ENCODE data around the gene STK32C.
A peak's percentile ranks its signal among the peaks of the same experiment; 100 is the strongest.
"Not testable (repeated sequence)": the region's sequence is repeated elsewhere in the genome, so short reads cannot be mapped to it uniquely, and the experiment has no call there.

Gene STK32C

DNA sequence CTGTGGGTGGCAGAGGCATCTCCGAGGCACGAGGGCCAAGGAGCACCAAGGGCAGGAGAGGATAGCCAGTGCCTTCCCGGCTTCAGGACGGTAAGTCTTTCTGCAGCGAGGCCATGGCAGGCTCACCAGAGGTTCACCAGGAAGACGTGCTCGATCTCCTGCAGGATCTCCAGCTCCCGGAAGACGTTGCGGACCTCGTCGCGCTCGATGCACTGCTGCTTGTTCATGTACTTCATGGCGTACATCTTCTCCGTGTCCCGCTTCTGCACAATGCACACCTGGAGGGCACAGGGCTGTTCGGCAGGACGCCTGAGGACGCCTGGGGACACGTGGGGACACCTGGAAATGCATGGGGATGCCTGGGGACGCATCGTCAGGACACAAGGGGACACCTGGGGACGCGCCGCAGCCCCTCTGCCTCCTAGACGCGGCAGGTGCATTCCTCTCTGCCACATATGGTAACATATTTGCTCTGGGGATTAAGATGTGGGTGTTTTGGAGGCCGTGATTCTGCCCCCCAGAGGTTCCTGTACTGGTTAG lies 79.8 kb downstream of the STK32C start:
- DNase-seq: no peak

DNA sequence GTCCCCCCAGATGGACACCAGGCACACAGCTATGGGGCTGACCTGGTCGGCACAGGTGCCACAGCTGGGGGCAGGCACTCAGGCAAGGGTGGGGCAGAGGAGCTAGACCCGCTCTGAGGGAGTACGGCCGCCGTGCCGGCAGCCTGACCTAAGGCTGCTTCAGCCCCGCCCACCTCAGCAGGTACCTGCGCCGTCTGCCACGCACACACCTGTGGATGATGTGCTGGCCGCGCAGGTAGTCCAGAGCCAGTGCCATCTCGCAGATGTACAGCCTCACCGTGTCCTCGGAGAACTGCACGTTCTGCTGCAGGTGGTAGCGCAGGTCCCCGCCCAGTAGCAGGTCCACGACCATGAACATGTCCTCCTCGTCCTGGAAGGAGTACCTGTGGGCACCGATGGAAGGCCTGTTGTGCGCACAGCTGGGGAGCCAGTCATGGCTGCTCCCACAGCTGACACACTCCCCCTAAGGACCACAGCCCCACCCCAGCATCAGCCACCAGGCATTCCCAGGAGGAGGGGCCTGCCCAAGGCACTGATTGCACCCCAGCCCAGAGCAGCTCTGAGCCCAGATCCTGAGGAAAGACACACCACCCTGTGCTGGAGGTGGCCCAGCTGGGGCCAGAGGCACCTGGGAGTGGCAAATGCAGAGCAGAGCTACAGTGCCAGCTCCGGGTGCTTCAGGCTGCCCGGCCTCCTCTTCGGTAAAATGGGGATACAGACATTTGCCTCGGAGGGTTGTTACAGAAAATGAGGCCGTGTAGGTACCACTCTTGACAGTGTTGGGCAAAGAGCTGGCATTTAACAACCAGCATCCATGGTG lies 81.0 kb downstream of the STK32C start:
- DNase-seq: no peak

DNA sequence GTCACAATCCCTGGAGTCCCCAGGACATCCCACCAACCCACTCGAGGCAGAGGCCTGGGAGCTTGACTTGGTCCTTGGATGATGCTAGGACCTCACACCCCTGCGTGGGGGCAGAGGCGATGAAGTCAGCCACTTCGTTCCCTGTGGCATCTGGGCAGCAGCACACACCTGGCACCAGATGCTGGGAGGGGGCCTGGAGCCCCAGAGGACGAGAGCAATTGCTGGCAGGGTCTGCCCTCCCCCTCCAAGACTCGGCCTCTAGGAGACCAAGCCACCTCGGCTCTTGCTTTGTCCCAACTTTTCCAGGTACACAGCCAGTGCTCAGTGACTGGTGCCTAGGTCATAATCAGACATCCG lies 81.9 kb downstream of the STK32C start:
- DNase-seq: no peak

DNA sequence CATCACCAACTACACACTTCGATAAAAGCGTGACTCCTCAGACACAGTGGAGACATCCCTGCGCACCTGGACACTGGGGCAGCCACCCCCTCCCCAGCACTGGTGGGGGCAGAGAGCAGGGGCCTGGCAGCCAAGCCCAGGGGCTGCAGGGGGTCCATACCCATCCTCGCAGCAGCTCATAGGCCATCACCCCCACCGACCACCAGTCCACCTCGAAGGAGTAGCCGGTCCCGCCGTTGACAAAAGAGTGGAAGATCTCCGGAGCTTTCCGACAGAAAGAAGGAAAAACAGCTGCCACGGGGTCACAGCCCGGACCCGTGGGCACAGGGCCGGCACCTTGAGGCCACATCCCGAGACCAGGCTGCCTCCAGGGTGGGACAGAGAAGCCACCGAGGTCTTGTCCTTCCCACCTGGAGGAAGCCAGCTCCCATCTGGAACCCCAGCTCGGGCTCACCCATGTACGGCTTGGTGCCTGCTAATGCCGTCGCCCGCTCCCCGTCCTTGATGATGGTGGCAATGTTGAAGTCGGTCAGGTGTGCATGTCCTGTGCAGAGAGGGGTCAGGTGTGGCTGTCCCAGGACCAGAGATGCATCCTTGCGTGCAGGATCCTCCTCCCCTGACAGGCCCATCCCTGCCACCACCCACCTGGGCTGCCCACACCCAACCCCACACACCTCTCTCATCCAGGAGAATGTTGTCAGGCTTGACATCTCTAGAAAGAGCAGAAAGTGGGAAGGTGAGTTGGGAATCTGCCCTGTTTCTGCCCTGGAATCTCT lies 82.5 kb downstream of the STK32C start:
- no peak for DNase-seq

DNA sequence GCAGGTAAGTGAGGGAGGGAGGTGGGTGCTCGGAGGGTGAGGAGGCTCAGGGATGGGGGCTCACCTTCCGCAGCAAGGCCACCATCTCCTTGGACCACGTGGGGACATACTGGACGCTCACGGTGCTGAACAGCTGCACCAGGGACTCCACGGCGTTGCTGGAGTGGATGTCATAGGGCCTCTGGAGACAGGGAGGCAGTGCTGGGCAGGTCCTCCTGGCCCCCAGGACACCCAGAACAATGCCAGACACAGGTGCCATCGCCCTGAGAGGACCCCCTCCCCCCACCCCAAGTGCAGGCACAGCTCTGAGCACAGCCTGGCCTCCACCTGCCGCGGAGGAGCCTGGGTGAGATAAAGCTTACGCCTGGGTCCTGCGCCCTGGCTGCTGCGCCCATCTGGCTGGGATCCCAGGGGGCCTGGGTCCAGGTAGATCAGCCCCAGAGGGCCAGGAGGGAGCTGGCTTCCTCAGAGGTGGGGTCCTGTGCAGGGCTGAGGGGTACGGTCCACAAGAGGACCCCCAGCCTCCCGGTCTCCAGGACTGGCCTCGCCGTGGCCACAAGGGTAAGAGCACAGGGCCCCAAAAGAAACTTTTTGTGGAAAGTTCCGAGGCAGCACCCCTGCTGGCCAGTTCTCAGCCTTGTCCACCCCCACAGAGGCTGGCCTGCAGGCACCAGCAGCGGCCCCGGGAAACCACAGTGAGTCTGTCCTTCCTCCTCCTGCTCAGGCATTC lies 83.2 kb downstream of the STK32C start:
- DNase-seq: no peak

DNA sequence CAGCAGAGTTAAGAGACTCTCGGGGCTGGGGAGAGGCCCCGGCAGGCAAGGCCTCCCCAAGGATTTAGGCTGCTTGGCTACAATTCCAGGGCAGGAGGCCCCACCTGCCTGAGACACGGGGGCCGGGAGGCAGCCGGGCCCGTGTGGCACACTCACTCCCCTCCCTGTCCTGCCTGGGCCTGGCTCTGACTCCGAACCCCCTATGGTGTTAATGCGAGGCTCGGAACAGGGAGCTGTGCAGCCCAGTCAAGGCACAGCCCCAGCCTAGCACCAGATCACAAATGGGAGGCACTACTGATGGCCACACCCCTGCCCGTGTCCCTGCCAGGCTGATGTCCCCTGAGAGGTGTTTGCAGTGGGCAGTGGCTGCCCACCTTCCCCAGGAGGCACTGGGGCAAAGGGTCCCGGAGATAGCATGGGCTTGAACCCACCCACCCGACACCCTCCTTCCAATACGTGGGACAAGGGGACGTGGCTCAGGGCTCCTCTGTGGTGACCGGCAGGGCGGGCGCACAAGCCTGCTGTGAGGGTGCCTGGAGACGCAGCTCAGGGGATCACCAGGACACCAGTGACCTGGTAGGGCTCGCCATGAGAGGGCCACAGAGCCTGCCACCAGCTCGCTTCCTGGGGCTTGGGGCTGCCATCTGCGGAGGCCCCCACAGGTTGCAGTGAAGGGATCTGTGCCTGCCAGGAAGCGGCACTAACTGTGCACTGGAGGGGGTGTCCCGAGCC lies 84.0 kb downstream of the STK32C start:
- no peak for DNase-seq

DNA sequence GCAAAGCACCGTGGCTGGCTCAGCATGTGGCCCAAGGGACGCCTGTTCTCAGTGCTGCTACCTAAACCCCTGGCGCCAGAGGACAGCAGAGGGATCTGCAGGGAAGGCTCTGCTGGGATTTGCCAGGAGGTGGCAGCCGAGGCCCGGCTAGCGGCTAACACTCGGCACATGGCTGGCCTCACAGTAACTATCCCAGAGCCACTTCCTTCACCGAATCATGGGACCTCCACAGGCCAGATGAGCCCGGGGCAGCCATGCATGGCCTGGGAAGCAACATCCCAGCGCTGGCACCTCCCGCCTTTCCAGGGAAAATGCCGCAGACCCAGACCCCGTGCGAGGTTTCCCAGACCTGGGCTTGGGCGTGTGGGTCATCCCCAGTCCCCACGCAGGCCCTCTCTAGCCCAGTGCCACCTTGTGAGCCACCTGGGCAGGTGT lies 84.6 kb downstream of the STK32C start:
- peak; percentile 12 to 13 for DNase-seq

DNA sequence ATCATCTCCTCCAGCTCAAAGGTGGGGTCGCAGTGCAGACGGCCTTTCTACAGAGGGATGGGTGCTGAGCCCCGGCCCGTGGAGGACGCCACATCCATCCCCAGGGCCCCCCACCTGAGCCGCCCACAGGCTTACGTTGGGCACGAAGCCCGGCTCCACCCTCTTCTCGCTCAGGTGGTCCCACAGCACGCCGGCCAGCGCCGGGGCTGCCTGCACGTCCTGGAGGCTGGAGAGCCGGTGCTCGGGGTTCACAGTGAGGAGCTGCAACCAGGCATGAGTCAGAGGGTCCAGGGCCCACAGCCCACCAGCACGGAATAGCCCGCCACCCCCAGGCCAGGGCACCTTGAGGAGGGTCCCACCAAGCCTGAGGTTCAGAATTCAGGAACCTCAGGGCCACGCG lies 85.0 kb downstream of the STK32C start:
- DNase-seq: no peak

DNA sequence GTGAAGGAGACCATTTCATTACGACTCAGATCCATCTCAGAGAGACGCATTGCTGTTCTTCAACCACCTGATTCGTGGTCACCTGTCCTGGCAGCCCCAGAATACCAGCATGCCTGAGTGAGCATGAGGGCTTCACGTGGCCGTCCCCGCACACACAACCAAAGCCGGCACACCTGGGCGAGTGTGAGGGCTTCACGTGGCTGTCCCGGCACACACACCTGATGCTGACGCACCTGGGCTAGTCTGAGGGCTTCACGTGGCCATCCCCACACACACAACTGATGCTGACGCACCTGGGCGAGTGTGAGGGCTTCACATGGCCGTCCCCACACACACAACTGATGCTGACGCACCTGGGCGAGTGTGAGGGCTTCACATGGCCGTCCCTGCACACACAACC lies 86.8 kb downstream of the STK32C start:
- not testable (repeated sequence) for DNase-seq

DNA sequence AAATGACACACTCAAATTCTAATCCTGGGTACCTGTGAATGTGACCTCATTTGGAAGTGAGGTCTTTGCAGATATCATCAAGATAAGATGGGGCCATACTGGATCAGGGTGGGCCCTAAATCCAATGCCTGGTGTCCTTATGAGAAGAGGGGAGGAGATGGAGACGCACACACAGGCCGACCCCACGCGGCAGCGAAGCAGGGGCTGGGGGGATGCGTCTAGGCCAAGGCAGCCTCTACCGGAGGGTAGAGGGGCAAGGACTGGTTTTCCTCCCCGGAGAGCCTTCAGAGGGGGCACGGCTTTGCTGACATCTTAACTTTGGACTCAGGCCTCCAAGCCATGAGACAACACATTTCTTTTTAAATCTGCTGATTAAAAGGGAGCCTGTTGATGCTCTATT lies 87.7 kb downstream of the STK32C start:
- no peak for DNase-seq

DNA sequence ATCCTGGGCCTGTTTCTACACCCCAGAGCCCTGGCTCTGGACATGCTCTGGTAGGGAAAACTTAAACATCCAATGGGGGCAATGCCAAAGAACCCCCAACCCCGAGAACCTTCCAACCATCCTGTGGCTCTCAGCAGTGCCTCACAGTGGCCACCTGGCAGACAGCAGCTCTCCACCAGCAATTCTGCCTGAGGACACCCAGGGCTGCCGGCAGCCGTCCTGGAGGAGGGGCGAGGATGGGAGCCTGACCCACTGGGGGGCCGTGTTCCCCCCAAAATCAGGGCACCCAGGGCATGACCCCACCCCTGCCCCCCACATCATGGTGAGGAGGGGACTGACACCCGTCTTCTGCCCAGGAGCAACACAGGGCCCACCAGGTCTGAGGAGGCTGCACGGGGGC lies 88.3 kb downstream of the STK32C start:
- DNase-seq: no peak

DNA sequence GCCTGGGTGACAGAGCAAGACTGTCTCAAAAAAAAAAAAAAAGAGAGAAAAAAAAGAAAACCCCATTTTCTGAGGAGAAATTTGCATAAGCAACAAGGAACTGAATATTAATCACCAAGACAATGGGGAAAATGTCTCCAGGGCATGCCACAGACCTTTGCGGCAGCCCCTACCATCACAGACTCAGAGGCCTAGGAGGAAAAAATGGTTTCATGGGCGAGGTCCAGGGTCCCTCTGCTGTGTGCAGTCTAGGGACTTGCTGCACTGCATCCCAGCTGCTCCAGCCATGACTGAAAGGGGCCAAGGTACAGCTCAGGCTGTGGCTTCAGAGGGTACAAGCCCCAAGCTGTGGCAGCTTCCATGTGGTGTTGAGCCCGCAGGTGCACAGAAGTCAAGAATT lies 91.3 kb downstream of the STK32C start:
- not testable (repeated sequence) for DNase-seq

DNA sequence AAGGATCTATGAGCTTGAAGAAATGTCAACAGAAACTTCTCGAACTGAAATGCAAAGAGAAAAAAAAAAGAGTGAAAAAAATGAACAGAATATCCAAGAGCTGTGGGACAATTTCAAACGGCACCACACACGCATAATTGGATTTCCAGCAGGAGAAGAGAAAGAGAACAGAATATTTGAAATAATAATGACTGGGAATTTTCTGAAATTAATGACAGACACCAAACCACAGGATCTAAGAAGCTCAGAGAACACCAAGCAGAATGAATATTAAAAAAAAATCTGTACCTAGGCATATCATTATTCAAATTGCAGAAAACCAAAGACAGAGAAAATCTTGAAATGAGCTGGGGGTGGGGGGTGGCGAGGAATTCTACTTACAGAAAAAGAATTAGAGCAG lies 93.8 kb downstream of the STK32C start:
- DNase-seq: no peak

DNA sequence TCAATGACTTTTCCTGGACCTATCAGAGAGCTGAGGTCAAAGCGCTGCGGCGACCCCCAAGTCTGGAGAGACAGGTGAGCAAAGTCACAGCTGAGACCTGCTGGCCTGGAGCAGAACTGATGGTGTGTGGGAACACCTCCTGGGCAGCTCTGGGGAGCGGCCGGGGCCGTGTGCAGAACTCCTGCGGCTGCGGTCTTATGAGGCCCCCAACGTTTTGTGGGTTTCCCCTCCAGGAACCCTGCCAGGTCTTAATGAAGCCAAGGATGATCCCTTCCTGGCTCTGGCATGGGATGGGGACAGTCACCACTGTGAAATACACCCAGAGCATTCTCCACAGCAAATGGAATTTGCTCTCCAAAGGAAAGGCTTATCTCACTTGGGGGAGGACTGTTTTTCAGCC lies 94.9 kb downstream of the STK32C start:
- no peak for DNase-seq

DNA sequence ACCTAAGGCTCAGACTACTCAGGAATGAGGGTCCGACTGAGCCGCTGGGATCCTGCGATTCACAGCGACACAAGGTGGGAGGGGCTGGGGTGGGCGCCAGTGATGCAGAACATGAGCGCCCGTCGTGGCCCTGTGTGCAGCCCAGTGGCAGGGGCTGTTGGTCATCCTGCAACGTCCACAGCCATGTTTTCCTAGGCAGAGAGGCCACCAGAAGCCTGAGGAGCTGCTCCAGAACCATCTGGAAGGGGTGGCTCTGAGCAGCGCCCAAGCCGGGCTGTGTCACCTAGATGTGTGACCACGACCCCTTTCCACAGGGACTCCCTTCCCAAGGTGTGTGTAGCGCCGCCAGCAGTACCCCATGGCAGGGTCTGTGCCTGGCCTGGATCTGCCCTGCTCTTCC lies 96.5 kb downstream of the STK32C start:
- DNase-seq: no peak

DNA sequence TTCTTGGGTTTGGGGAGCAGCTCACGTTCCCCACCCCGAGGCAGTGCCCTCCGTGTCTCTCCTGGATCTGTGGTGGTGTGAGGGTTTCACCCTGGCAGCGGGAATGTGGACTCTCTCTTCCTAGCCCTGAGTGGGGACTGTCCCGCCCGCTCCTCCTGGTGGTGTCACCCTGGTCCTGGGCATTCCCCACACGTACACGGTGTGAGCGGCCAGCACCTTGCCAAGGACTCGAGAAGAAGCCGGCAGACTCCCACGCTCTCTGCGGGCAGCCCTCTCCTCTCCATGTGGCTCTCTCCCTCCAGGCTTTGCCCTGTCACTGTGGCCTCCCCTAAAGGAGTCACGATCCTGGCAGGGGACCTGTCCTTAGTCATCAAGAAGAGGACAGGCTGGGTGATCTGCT lies 97.0 kb downstream of the STK32C start:
- DNase-seq: no peak

DNA sequence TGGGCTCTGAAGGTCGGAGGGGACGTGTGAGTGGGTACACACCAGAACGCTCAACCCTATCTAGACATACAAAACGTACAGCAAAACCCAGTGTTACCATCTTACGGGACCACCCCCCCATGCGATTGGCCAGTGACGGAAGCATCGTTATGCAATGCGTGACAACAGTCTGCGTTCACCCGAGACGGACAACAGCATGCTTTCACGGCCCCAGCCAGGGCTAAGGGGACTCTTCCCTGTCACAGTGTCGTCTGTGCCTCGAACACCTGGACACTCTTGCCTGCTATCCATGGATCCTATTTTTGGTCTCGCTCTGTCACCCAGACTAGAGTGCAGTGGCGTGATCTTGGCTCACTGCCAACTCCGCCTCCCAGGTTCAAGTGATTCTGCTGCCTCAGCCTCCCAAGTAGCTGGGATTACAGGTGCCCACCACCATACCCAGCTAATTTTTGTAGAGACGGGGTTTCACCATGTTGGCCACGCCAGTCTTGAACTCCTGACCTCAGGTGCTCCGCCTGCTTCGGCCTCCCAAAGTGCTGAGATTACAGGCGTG lies 97.7 kb downstream of the STK32C start:
- DNase-seq: no peak

DNA sequence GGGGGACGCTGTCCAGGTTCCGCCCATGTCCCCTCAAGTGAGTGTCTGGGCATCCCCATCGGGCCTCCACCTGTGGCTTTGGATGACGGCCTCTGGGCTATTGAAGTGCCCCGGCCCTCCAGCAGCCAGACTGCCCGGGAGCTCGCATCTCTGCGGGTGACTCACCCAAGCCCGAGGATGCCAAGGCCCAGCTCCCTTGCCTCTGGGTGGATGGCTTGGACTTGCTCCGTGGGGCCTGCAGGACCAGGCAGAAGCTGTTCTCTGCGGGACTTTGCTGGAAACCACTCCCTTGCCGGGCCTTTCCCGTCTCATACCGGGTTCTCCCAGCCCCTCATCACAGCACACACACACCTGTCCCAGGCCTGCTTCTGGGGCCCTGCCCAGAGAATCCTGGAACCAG lies 98.6 kb downstream of the STK32C start:
- DNase-seq: no peak

DNA sequence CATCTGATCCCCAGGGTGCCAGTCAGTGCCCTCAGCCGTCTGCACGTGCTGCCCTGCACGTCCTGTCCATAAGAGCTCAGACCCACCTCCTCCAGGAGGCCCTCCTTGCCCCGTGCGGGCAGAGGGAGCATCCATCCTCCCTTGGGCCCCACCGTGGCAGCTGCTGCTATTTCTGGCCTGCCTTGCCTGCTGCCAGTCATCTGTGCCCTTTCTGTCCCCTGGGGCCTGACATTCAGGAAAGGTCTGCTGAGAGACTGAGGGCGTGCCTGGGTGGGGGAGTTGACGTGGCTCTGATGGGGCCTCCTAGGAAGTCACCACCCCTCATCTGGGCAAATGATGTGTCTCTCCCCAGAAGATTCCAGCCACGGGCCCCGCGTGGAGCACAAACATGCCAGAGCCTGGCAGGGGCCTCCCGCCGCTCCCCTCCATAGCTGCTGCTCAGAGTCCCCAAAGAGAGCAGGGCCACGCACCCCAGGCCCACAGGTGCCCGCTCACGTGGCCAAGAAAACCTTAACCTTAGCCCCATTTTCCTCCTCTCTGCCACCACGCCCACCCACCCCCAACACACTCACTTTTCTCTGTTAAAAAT lies 99.2 kb downstream of the STK32C start:
- DNase-seq: no peak

DNA sequence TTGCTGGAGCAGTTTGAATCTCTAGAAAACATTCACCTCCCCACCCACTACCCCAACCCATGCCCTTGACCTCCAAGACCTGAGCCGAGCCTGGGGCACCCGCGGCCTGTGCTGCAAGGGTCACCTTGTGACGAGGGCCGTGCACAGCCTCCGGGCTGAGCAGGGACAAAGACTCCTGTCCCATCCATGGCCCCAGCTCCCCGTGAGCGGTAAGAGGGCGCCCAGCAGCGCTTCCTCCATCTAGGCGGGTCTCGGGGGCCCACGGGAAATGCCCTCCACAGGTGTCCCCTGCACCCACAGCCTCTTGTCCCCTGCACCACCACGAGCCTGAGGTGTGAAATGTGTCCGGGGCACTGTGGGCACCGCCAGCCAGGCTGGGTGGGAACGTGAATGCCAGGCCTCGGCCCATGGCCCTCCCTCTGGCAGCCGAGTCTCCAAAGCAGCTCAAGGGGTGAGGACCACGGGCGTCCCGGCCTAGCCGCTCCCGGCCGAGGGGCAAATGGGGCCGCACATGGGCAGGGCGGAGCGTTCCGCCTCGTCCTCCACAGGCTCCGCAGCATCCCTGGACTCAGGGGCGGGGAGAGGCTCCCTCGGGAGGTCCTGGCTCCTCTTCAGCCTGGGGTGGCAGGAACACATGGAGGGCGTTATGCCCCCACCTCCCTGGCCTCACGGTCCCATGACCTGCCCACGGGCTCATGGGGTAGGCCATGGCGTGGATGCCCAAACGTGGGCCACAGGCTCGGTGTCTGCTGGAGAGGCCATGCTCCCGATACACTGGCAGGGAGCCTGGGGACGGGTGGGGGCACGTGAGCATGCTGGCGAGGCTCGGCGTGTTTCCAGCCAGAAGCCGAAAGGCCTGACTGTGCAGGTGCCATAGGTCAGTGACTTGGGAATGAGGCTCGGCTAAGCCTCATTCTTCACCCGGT lies 100.0 kb downstream of the STK32C start:
- DNase-seq: no peak

Measured in cerebellar nuclear complex (tissue), 1 donor.